AG04450 (cell line): ENCODE data around the gene TSPAN9. TPM values are rescaled to one million over a fixed set of nuclear protein-coding genes. Genes with fewer than 3 reads are reported as not detected.

Experiments
- CTCF ChIA-PET: fragments of 300-600, 350-600 bp; formaldehyde crosslinking; extraction: SDS; loops from one replicate; lab custom pipeline; 2022; ENCODE audit warnings: antibody characterized with exemption, inconsistent platforms; lab: Charles Lee
- POLR2A ChIA-PET: fragments of 350-600 bp; formaldehyde crosslinking; extraction: SDS; loops from one replicate; lab custom pipeline; 2021; ENCODE audit warnings: antibody characterized with exemption, inconsistent platforms; lab: Yijun Ruan, JAX
- DNase-seq: peaks from one replicate; pipeline ENCODE4 v3.0.0-alpha.2; 2011; ENCODE audit warnings: low read depth, low spot score
- H3K27ac ChIP-seq: one replicate; pipeline ENCODE4 v1.5.1; 2012; ENCODE audit warnings: low read depth, low read length, control low read depth
- H3K27me3 ChIP-seq: one replicate; pipeline ENCODE4 v1.6.0; 2012; ENCODE audit warnings: low read length; ENCODE audit not compliant: control insufficient read depth, insufficient read depth
- H3K4me3 ChIP-seq: 2 replicates; pipeline ENCODE4 v1.5.1; 2011; ENCODE audit warnings: mild to moderate bottlenecking, low read depth, low read length, control low read depth
- H3K9me3 ChIP-seq: 2 replicates; pipeline ENCODE4 v1.5.1; 2012; ENCODE audit warnings: low read length; ENCODE audit not compliant: control insufficient read depth, insufficient read depth
- CTCF ChIP-seq: IDR thresholded peaks from 2 replicates; pipeline ENCODE4 v1.5.1; 2011; ENCODE audit warnings: low read depth, low read length, control low read depth, inconsistent platforms
- polyA plus RNA-seq: library from polyadenylated mRNA; depleted of rRNA; stranded (reverse); fragments of >200 nt; gene quantifications from 2 replicates; pipeline ENCODE4 v1.2.3, GENCODE V29; 2011

The TSPAN9 gene
- polyA plus RNA-seq, 1 experiment: 68.0 TPM

- TF ChIP-seq CTCF: no peak
- peaks cover 63% of the 10 kb centered on the region for H3K27me3 ChIP-seq
- H3K27ac ChIP-seq: no peak overlapping the region
- ChIA-PET POLR2A (no interaction called here), CTCF (interaction anchor here (1.5 to 3.6 kb wide), 2 partner anchors 23 to 454 kb away, joined by 4 to 15 read pairs; no protein-coding TSS in a partner anchor)
- H3K9me3 ChIP-seq: no peaks in the 10 kb centered on the region
- H3K4me3 ChIP-seq: no peak overlapping the region
- no peak for DNase-seq
Measured at GRCh38 chr12:3323002-3323685, 246.0 kb downstream of the TSPAN9 start.

GRCh38 chr12:3325736-3326135 is 248.6 kb downstream of the TSPAN9 start:
- POLR2A ChIA-PET: no interaction called here
- H3K4me3 ChIP-seq: no peak overlapping the region
- CTCF ChIA-PET: interaction anchor here (0.6 to 3.6 kb wide), 2 partner anchors 26 to 654 kb away, joined by 5 to 15 read pairs; no protein-coding TSS in a partner anchor
- H3K27me3 ChIP-seq: peaks cover 53% of the 10 kb centered on the region
- no peak overlapping the region for H3K27ac ChIP-seq
- no peak for DNase-seq
- no peaks in the 10 kb centered on the region; the same call in 1 of the 2 replicates for H3K9me3 ChIP-seq
- TF ChIP-seq CTCF: no peak

- Histone ChIP-seq H3K27ac (no peak overlapping the region), H3K9me3 (no peaks in the 10 kb centered on the region; the same call in 1 of the 2 replicates), H3K27me3 (peaks cover 50% of the 10 kb centered on the region), H3K4me3 (no peak overlapping the region)
- DNase-seq: no peak
- ChIA-PET CTCF (interaction anchor here (3.6 kb wide), 1 partner anchor 26 kb away, joined by 15 read pairs; no protein-coding TSS in a partner anchor), POLR2A (no interaction called here)
- TF ChIP-seq CTCF: no peak
Measured at GRCh38 chr12:3326156-3326849, 249.1 kb downstream of the TSPAN9 start.

GRCh38 chr12:3326850-3327780 is 249.9 kb downstream of the TSPAN9 start:
- Histone ChIP-seq H3K9me3 (no peaks in the 10 kb centered on the region; the same call in 1 of the 2 replicates), H3K27me3 (peaks cover 42% of the 10 kb centered on the region), H3K27ac (no peak overlapping the region), H3K4me3 (no peak overlapping the region)
- no peak for TF ChIP-seq CTCF
- ChIA-PET CTCF (interaction anchor here (1.2 kb wide), 1 partner anchor 27 kb away, joined by 3 read pairs; no protein-coding TSS in a partner anchor), POLR2A (no interaction called here)
- DNase-seq: no peak
